Immature natural killer cell (primary cell): ENCODE data around the gene KLHL33. TPM values are rescaled to one million over a fixed set of nuclear protein-coding genes. Genes with fewer than 3 reads are reported as not detected.
A peak's percentile ranks its signal among the peaks of the same experiment; 100 is the strongest.

ENCODE experiments used
- DNase-seq, 3 donors: peaks; one replicate each; pipeline ENCODE4 v3.0.0; 2022; ENCODE audit warnings: mixed read lengths in 1 of 3
- H3K27ac Mint-ChIP-seq, 6 donors: one replicate each; pipeline ENCODE4 v1.8.0; 2020; ENCODE audit warnings: mixed read lengths in 6 of 6, mild to moderate bottlenecking in 5 of 6, inconsistent platforms in 4 of 6, moderate library complexity in 3 of 6
- H3K27me3 Mint-ChIP-seq, 3 donors: one replicate each; pipeline ENCODE4 v1.8.0; 2020 to 2021; ENCODE audit warnings: low read depth in 3 of 3, mild to moderate bottlenecking in 3 of 3, mixed read lengths in 3 of 3, moderate library complexity in 3 of 3, inconsistent platforms in 1 of 3
- H3K36me3 Mint-ChIP-seq, 3 donors: one replicate each; pipeline ENCODE4 v1.8.0; 2020; ENCODE audit warnings: mixed read lengths in 3 of 3, inconsistent platforms in 2 of 3, mild to moderate bottlenecking in 2 of 3
- H3K4me1 Mint-ChIP-seq, 2 donors: one replicate each; pipeline ENCODE4 v1.8.0; 2020; ENCODE audit warnings: inconsistent platforms in 2 of 2, mild to moderate bottlenecking in 2 of 2, mixed read lengths in 2 of 2, moderate library complexity in 1 of 2
- H3K4me3 Mint-ChIP-seq, 5 donors: one replicate each; pipeline ENCODE4 v1.8.0; 2020; ENCODE audit warnings: mild to moderate bottlenecking in 5 of 5, mixed read lengths in 5 of 5, inconsistent platforms in 3 of 5, moderate library complexity in 3 of 5
- H3K9me3 Mint-ChIP-seq, 6 donors: one replicate each; pipeline ENCODE4 v1.8.0; 2020; ENCODE audit warnings: mild to moderate bottlenecking in 6 of 6, mixed read lengths in 6 of 6, inconsistent platforms in 4 of 6, moderate library complexity in 3 of 6
- polyA plus RNA-seq, 3 donors: library from polyadenylated mRNA; unstranded; fragments of 300-500 nt; fragmentation: Illumina TruSeq; gene quantifications; one replicate each; pipeline ENCODE4 v1.2.3, GENCODE V29; 2021

The KLHL33 gene
- polyA plus RNA-seq, 3 donors from 2014 or later = 0.21 TPM; not detected in 2

GRCh38 chr14:20440465-20440864 is 4.5 kb upstream of the KLHL33 start:
- Mint-ChIP-seq H3K4me1 (peaks cover 13 to 14% of the 10 kb centered on the region in 2 donors), H3K36me3 (peaks cover 0 to 10% (median 0%) of the 10 kb centered on the region in 3 donors), H3K4me3 (no peak overlapping the region)

GRCh38 chr14:20438664-20439063 is 2.7 kb upstream of the KLHL33 start:
- peaks cover 1 to 2% (median 2%) of the 10 kb centered on the region in 3 donors for H3K27me3 Mint-ChIP-seq
- no peaks in the 10 kb centered on the region for H3K9me3 Mint-ChIP-seq
- H3K4me1 Mint-ChIP-seq = peaks cover 13 to 14% of the 10 kb centered on the region in 2 donors
- no peak for DNase-seq
- H3K4me3 Mint-ChIP-seq = no peak overlapping the region
- no peak overlapping the region for H3K27ac Mint-ChIP-seq
- peaks cover 0 to 10% (median 0%) of the 10 kb centered on the region in 3 donors for H3K36me3 Mint-ChIP-seq

More at GRCh38 chr14:20440465-20440864, 4.5 kb upstream of the KLHL33 start:
- Mint-ChIP-seq H3K27me3 (peaks cover 1 to 2% (median 2%) of the 10 kb centered on the region in 3 donors), H3K27ac (peak overlapping the region in 1 of 6 donors; percentile 64), H3K9me3 (no peaks in the 10 kb centered on the region)
- DNase-seq = no peak

GRCh38 chr14:20436363-20436755 is 393 bp upstream of the KLHL33 start:
- H3K36me3 Mint-ChIP-seq = peaks cover 0 to 3% (median 0%) of the 10 kb centered on the region in 3 donors
- H3K27me3 Mint-ChIP-seq = peaks cover 1 to 2% (median 2%) of the 10 kb centered on the region in 3 donors
- H3K4me1 Mint-ChIP-seq = peaks cover 8 to 11% of the 10 kb centered on the region in 2 donors
- no peak for DNase-seq
- H3K4me3 Mint-ChIP-seq = no peak overlapping the region
- no peaks in the 10 kb centered on the region for H3K9me3 Mint-ChIP-seq
- H3K27ac Mint-ChIP-seq = no peak overlapping the region

- no peak for DNase-seq
- peaks cover 0 to 3% (median 0%) of the 10 kb centered on the region in 3 donors for H3K36me3 Mint-ChIP-seq
- H3K4me3 Mint-ChIP-seq = no peak overlapping the region
- H3K4me1 Mint-ChIP-seq = peaks cover under 1 to 2% of the 10 kb centered on the region in 2 donors
- no peaks in the 10 kb centered on the region for H3K9me3 Mint-ChIP-seq
- no peak overlapping the region for H3K27ac Mint-ChIP-seq
- peaks cover 0 to 2% (median 0%) of the 10 kb centered on the region in 3 donors for H3K27me3 Mint-ChIP-seq
These were observed 1.0 kb downstream of the KLHL33 start for GRCh38 chr14:20434701-20435581.

- no peak for DNase-seq
- H3K27me3 Mint-ChIP-seq = no peaks in the 10 kb centered on the region
- H3K9me3 Mint-ChIP-seq = no peaks in the 10 kb centered on the region
- H3K4me1 Mint-ChIP-seq = peaks cover 25 to 27% of the 10 kb centered on the region in 2 donors
- peak overlapping the region in 3 of 6 donors; percentile 35 to 56 (median 50) for H3K27ac Mint-ChIP-seq
- peak overlapping the region in 1 of 5 donors; percentile 36 for H3K4me3 Mint-ChIP-seq
- H3K36me3 Mint-ChIP-seq = no peaks in the 10 kb centered on the region
These were observed 5.9 kb downstream of the KLHL33 start for GRCh38 chr14:20429801-20430669.

- Mint-ChIP-seq H3K36me3 (no peaks in the 10 kb centered on the region), H3K27ac (peak overlapping the region in 1 of 6 donors; percentile 82), H3K4me3 (no peak overlapping the region), H3K27me3 (no peaks in the 10 kb centered on the region), H3K9me3 (no peaks in the 10 kb centered on the region), H3K4me1 (peaks cover 25 to 27% of the 10 kb centered on the region in 2 donors)
- DNase-seq = no peak
These were observed 7.2 kb downstream of the KLHL33 start for GRCh38 chr14:20428802-20429201.

- Mint-ChIP-seq H3K4me3 (peak overlapping the region in 3 of 5 donors; percentile 16 to 43 (median 33)), H3K4me1 (peaks cover 25 to 27% of the 10 kb centered on the region in 2 donors), H3K9me3 (no peaks in the 10 kb centered on the region), H3K36me3 (no peaks in the 10 kb centered on the region), H3K27ac (peak overlapping the region; percentile 55 to 89 (median 68)), H3K27me3 (peaks cover 0 to 2% (median 0%) of the 10 kb centered on the region in 3 donors)
- DNase-seq = no peak
These were observed 8.0 kb downstream of the KLHL33 start for GRCh38 chr14:20428010-20428365.

GRCh38 chr14:20427231-20428009 is 8.5 kb downstream of the KLHL33 start:
- Mint-ChIP-seq H3K36me3 (no peaks in the 10 kb centered on the region), H3K4me1 (peaks cover 25 to 27% of the 10 kb centered on the region in 2 donors), H3K27ac (peak overlapping the region; percentile 55 to 89 (median 68)), H3K27me3 (peaks cover 0 to 2% (median 0%) of the 10 kb centered on the region in 3 donors), H3K9me3 (no peaks in the 10 kb centered on the region), H3K4me3 (peak overlapping the region in 3 of 5 donors; percentile 16 to 43 (median 33))
- peak in 1 of 3 donors; percentile 11 for DNase-seq

GRCh38 chr14:20424851-20425250 is 11.1 kb downstream of the KLHL33 start:
- H3K9me3 Mint-ChIP-seq = no peaks in the 10 kb centered on the region
- no peak for DNase-seq
- peaks cover 22 to 26% of the 10 kb centered on the region in 2 donors for H3K4me1 Mint-ChIP-seq
- no peaks in the 10 kb centered on the region for H3K36me3 Mint-ChIP-seq
- no peak overlapping the region for H3K27ac Mint-ChIP-seq
- peaks cover 0 to 2% (median 0%) of the 10 kb centered on the region in 3 donors for H3K27me3 Mint-ChIP-seq
- no peak overlapping the region for H3K4me3 Mint-ChIP-seq

GRCh38 chr14:20422886-20423285 is 13.1 kb downstream of the KLHL33 start:
- Mint-ChIP-seq H3K27ac (no peak overlapping the region), H3K27me3 (peaks cover 0 to 4% (median 2%) of the 10 kb centered on the region in 3 donors), H3K4me1 (peaks cover 7 to 9% of the 10 kb centered on the region in 2 donors), H3K9me3 (no peaks in the 10 kb centered on the region), H3K36me3 (no peaks in the 10 kb centered on the region), H3K4me3 (no peak overlapping the region)
- no peak for DNase-seq

GRCh38 chr14:20421267-20421666 is 14.7 kb downstream of the KLHL33 start:
- peaks cover 0 to 4% (median 2%) of the 10 kb centered on the region in 3 donors for H3K27me3 Mint-ChIP-seq
- no peaks in the 10 kb centered on the region for H3K4me1 Mint-ChIP-seq
- H3K36me3 Mint-ChIP-seq = no peaks in the 10 kb centered on the region
- DNase-seq = no peak
- H3K9me3 Mint-ChIP-seq = no peaks in the 10 kb centered on the region
- H3K27ac Mint-ChIP-seq = no peak overlapping the region
- no peak overlapping the region for H3K4me3 Mint-ChIP-seq

GRCh38 chr14:20419419-20419818 is 16.5 kb downstream of the KLHL33 start:
- Mint-ChIP-seq H3K27ac (no peak overlapping the region), H3K27me3 (peaks cover 0 to 4% (median 2%) of the 10 kb centered on the region in 3 donors), H3K4me3 (no peak overlapping the region), H3K4me1 (peaks cover 3 to 12% of the 10 kb centered on the region in 2 donors), H3K9me3 (no peaks in the 10 kb centered on the region), H3K36me3 (no peaks in the 10 kb centered on the region)
- no peak for DNase-seq

GRCh38 chr14:20418501-20418909 is 17.5 kb downstream of the KLHL33 start:
- Mint-ChIP-seq H3K27me3 (peaks cover 1 to 4% (median 3%) of the 10 kb centered on the region in 3 donors), H3K4me3 (no peak overlapping the region), H3K36me3 (no peaks in the 10 kb centered on the region), H3K4me1 (peaks cover 13 to 21% of the 10 kb centered on the region in 2 donors), H3K9me3 (no peaks in the 10 kb centered on the region), H3K27ac (no peak overlapping the region)
- DNase-seq = no peak
